Right ventricle myocardium superior (tissue), 1 donor: ENCODE results near the gene ARMH2. TPM values are rescaled to one million over a fixed set of nuclear protein-coding genes. Genes with fewer than 3 reads are reported as not detected.

Experiments
- total RNA-seq: library from RNA; stranded (reverse); fragmentation: NEBNext Ultra II Directional; extraction: Animal tissue kit (Norgen Biotek cat#: 25700); gene quantifications from one replicate; pipeline ENCODE4 v1.2.1, GENCODE V29; 2021
- donor health status: DM: no; HTN: yes; CAD: no; lungs with severe emphysema.

The ARMH2 gene
- total RNA-seq, 1 donor from 2014 or later, result not detected

Other genes with a start within 250 kb of the ARMH2 start
- not detected for gene KIAA0319, start 152.7 kb downstream of the ARMH2 start, total RNA-seq
- gene TDP2, start 132.0 kb downstream of the ARMH2 start, total RNA-seq, result 20.3 TPM
- 74.3 TPM for gene ACOT13, start 131.8 kb downstream of the ARMH2 start, total RNA-seq
- 37.6 TPM for gene C6orf62, start 79.8 kb downstream of the ARMH2 start, total RNA-seq
- gene GMNN, start 24.0 kb downstream of the ARMH2 start, total RNA-seq, result 7.1 TPM
- 3.1 TPM for gene RIPOR2, start 137.0 kb upstream of the ARMH2 start, total RNA-seq